Measurements from ENCODE around the gene TCF20. TPM values are rescaled to one million over a fixed set of nuclear protein-coding genes. Genes with fewer than 3 reads are reported as not detected.

Gene TCF20
- polyA plus RNA-seq, 1 donor from 2014 or later = 1.4 TPM

GRCh38 chr22:42292732-42293520, 22.5 kb upstream of the TCF20 start:
- Mint-ChIP-seq H3K27ac (no peak overlapping the region), H3K36me3 (no peaks in the 10 kb centered on the region), H3K27me3 (no peaks in the 10 kb centered on the region), H3K9me3 (no peaks in the 10 kb centered on the region), H3K4me1 (peaks cover 18 to 26% (median 19%) of the 10 kb centered on the region in 3 donors), H3K4me3 (no peak overlapping the region)

DNA sequence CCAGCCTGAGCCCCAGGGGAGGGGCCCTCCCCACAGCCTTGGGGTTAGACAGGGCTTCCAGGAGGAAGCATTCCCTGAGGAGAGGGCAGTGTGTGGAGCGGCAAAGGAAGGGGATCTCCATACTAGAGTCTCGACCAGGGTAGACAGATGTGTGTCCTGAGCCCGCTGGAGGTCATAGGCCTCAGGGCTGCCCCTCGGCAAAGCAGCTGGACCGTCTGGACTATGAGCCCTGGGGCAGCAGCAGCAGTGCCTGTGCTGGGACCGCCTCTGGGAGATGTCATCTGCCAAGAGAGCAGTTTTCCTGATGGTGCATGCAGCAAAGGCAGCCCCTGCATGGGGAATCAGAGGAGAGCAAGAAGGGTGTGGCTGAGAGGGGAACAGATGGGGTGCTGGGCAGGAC, 20.8 kb upstream of the TCF20 start:
- Mint-ChIP-seq H3K36me3 (no peaks in the 10 kb centered on the region), H3K9me3 (no peaks in the 10 kb centered on the region), H3K4me1 (peaks cover 11 to 17% (median 17%) of the 10 kb centered on the region in 3 donors), H3K4me3 (no peak overlapping the region), H3K27ac (peak overlapping the region in 1 of 3 donors; percentile 81), H3K27me3 (no peaks in the 10 kb centered on the region)

DNA sequence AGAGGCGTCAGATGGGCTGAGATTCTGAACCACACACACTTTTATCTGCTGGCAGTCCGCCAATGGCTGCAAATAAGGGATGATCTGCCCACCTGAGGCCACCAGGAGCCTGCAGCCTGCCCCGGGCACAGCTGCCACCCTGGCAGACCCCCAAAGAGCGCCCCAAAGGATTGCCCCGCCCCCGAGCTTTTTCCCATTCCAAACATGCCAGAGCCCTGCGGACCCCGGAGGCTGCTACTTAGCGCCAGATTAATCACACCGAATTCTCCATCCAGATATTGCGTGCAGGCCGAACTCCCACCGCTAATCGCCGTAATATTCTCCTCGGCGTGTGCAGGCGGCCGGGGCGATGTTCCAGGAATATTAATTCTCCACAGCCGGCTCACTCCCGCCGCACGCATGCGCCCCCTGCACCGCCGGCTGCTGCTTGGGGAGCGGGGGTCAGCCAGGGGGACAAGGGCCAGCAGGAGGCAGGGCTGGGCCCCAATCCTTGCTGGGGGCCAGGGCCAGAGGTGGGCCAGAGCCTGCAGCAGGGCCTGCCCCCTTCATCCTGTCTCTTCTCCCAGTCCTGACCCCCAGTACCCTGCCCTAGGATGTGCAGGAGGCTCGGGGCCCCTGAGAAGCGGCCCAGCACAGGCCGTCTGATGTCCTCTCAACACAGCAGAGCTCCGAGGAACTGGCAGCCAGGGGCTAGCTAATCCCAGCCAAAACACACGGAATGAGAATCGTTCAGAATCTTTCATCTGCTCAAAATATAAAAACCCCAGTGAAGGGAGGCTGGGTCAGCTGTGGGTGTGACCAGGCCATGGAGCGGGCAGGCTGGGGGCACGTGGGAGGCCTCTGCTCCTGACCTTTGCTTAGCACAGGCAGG, 19.5 kb upstream of the TCF20 start:
- Mint-ChIP-seq H3K9me3 (no peaks in the 10 kb centered on the region), H3K4me1 (peaks cover 8 to 20% (median 18%) of the 10 kb centered on the region in 3 donors), H3K27me3 (no peaks in the 10 kb centered on the region), H3K27ac (no peak overlapping the region), H3K4me3 (no peak overlapping the region), H3K36me3 (no peaks in the 10 kb centered on the region)

GRCh38 chr22:42288791-42289190, 18.3 kb upstream of the TCF20 start:
- no peaks in the 10 kb centered on the region for H3K36me3 Mint-ChIP-seq
- H3K4me3 Mint-ChIP-seq = no peak overlapping the region
- peaks cover 5% of the 10 kb centered on the region for H3K27me3 Mint-ChIP-seq
- no peaks in the 10 kb centered on the region for H3K9me3 Mint-ChIP-seq
- peaks cover 3 to 14% (median 11%) of the 10 kb centered on the region in 3 donors for H3K4me1 Mint-ChIP-seq
- peak overlapping the region in 1 of 3 donors; percentile 47 for H3K27ac Mint-ChIP-seq

DNA sequence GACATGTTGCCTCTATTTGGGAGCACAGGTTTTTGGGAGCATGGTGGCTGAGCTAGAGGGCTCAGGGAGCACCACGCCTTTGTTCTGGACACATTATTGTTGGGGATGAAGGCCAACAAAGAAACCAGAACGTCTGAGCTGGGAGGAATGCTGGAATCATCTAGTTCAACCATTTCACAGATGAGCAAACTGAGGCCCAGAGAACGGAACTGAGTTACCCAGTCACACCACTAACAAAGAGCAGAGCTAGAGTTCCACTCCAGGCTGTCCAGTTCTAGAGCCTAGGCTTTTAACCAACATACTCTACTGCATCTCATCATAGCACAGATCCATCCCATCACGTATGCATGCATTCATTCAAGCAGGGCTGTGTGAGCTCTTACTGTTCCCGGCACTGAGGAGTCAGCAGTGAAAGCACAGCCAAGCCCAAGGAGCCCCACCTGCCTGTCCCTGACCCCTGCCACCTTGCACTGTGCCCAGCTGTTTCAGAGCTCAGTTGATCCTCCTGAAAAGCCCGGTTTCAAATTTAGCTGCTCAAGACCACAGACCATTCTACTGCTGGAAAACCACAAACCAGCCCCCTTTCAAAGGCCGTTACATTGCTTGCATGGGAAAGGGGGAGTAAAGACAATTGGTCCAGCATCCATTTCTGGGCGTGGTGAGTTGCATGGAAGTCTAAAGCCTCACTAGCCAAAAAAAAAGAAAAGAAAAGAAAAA, 16.9 kb upstream of the TCF20 start:
- Mint-ChIP-seq H3K27ac (no peak overlapping the region), H3K4me1 (peaks cover 7 to 18% (median 11%) of the 10 kb centered on the region in 3 donors), H3K36me3 (no peaks in the 10 kb centered on the region), H3K27me3 (peaks cover 12% of the 10 kb centered on the region), H3K4me3 (no peak overlapping the region), H3K9me3 (no peaks in the 10 kb centered on the region)

DNA sequence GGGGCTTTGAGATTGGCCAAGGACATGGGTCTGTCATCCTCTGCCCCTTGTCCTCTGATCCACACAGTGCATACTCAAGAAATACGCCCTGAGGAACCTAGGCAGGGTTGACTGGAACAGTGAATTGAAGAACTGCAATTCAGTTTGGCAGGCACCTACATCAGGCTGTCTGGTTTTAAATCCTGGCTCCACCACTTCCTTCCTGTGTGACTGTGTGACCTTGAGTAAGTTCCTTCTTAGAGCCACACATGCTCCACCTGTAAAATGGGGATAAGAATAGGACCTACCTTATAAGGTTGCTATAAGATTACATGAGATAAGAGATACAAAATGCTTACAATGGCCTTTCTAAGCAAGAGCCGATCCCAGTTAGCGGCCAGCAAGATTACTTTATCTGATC, 15.8 kb upstream of the TCF20 start:
- Mint-ChIP-seq H3K27me3 (peaks cover 18% of the 10 kb centered on the region), H3K4me1 (peaks cover 7 to 18% (median 11%) of the 10 kb centered on the region in 3 donors), H3K9me3 (no peaks in the 10 kb centered on the region), H3K27ac (no peak overlapping the region), H3K36me3 (no peaks in the 10 kb centered on the region), H3K4me3 (peak overlapping the region in 1 of 4 donors; percentile 0)

DNA sequence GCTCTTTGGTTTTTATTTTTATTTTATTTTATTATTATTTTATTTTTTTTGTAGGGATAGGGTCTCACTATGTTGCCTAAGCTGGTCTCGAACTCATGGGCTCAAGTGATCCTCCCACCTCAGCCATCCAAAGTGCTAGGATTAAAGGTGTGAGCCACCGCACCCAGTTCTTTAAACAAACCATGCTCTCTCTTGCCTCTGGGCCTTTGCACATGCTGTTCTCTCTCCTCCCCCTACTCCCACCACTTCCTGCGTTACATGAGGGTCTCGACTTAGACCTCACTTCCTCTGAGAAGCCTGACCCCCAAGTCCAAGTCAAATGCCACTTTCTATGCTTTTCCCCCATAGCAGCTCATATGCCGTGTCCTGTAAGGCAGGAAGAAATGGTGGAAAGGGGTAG, 15.2 kb upstream of the TCF20 start:
- Mint-ChIP-seq H3K27me3 (peaks cover 21% of the 10 kb centered on the region), H3K36me3 (no peaks in the 10 kb centered on the region), H3K4me1 (peaks cover 7 to 18% (median 11%) of the 10 kb centered on the region in 3 donors), H3K9me3 (no peaks in the 10 kb centered on the region), H3K4me3 (no peak overlapping the region), H3K27ac (no peak overlapping the region)

DNA sequence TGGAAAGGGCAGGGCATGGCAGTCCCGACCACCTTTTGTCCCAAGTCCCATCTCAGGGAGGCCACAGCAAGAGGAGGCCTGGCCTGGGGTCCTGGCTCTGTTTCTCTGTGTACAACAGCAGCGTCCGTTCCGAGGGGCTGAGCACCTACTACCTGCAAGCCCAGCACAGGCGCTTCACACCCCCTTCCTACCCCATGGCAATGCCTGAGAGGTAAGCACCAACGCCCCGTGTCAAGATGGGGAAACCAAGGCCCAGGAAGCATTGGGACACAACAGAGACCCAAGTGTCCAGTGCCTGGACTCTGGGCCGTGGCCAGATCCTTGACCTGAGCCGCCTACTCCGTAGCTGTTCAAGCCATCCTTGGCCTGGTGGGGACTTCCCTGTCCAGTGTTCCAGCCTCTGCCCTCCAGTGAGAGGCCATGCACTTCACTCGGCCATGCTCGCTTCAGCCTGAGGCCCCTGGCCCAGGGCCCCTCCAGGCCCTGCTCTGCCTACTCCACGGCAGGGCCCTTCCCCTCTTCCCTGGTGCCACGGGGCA, 14.3 kb upstream of the TCF20 start:
- Mint-ChIP-seq H3K27me3 (peaks cover 21% of the 10 kb centered on the region), H3K4me1 (peaks cover 7 to 18% (median 11%) of the 10 kb centered on the region in 3 donors), H3K4me3 (no peak overlapping the region), H3K27ac (no peak overlapping the region), H3K36me3 (no peaks in the 10 kb centered on the region), H3K9me3 (no peaks in the 10 kb centered on the region)

DNA sequence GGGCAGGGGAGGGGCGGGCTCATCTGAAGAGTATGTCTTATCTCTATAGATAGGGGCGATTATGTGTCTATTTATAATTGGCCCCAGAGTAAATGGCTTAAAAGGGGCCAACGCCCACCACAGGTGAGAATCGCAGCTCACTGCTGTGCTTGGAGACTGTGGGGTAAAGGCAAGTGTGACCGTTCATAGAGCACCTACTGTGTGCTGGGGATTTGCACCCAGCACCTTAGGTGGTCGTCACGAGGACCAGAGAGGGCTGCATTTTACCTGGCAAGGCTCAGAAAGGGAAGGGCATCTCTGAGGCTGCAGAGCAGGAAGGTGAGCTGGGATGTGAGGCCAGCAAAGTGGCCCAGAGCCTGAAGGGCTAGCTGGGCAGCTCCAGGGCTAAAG, 13.7 kb upstream of the TCF20 start:
- Mint-ChIP-seq H3K27me3 (peaks cover 21% of the 10 kb centered on the region), H3K4me3 (no peak overlapping the region), H3K27ac (no peak overlapping the region), H3K9me3 (no peaks in the 10 kb centered on the region), H3K36me3 (no peaks in the 10 kb centered on the region), H3K4me1 (peaks cover 7 to 18% (median 10%) of the 10 kb centered on the region in 3 donors)

DNA sequence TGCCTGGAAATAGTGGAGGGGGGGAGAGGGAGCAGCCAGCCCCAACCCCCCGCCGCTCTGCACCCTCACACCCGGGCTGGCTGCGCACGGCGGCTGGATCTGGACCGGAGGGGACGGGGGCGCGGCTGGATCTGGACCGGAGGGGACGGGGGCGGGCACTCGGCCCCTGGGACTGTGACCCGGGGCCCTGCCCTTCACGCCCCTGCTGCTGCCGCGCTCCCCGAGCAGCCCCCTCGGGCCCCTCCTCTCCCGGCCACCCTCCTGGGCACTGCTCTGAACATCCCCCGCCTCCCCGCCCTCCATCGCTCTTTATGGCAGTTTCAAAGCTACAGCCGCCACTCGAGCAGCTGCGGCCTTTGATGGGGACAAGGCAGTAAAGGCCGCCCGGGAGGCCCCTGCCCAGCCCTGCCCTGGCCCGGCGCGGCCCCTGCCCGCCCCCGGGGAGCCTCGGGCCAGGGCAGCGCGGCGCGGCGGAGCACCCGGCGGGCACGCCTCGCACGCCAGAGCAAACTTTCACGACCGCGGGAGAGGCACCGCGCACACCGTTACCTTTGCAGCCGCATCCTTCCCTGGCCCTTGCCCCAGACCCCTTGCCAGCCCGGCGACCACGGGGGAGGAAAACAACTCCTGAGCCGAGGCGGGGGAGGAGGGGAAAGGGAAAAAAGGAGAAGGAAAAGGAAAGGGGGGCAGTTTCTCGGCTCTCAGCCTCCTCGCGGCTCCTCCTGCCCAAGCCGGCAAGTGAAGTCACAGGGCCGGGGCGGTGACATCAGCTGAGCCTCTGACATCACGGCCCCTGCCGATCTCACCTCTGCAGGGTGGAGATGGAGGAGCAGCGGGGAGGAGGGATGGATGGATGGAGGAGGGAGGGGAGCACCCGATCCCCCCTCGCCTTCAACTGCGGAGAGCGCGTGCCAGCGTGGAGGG, 13.1 kb upstream of the TCF20 start:
- Mint-ChIP-seq H3K36me3 (no peaks in the 10 kb centered on the region), H3K4me1 (peaks cover 6 to 18% (median 7%) of the 10 kb centered on the region in 3 donors), H3K27me3 (peaks cover 21% of the 10 kb centered on the region), H3K4me3 (peak overlapping the region in 3 of 4 donors; percentile 55 to 84 (median 66)), H3K27ac (no peak overlapping the region), H3K9me3 (no peaks in the 10 kb centered on the region)

DNA sequence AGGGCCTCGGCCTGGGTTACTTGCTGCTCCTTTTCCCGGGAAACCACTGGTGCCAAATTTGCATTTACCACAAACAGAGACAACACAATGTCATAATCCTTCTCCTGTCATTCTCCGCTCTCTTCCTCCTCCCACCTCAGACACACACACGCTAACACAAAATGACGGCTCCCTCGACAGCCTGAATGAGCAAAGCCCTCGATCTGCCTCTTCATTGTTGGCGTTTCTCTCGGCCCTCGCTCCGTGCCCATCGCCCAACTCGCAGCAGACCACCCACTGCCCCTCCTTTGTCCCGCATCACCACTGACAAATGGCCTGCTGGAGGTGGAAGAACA, 12.5 kb upstream of the TCF20 start:
- Mint-ChIP-seq H3K36me3 (no peaks in the 10 kb centered on the region), H3K27me3 (peaks cover 21% of the 10 kb centered on the region), H3K4me1 (peaks cover 6 to 18% (median 7%) of the 10 kb centered on the region in 3 donors), H3K27ac (no peak overlapping the region), H3K9me3 (no peaks in the 10 kb centered on the region), H3K4me3 (peak overlapping the region in 2 of 4 donors; percentile 37 to 88)

GRCh38 chr22:42282252-42282942, 11.9 kb upstream of the TCF20 start:
- peak overlapping the region in 2 of 4 donors; percentile 49 to 88 for H3K4me3 Mint-ChIP-seq

DNA sequence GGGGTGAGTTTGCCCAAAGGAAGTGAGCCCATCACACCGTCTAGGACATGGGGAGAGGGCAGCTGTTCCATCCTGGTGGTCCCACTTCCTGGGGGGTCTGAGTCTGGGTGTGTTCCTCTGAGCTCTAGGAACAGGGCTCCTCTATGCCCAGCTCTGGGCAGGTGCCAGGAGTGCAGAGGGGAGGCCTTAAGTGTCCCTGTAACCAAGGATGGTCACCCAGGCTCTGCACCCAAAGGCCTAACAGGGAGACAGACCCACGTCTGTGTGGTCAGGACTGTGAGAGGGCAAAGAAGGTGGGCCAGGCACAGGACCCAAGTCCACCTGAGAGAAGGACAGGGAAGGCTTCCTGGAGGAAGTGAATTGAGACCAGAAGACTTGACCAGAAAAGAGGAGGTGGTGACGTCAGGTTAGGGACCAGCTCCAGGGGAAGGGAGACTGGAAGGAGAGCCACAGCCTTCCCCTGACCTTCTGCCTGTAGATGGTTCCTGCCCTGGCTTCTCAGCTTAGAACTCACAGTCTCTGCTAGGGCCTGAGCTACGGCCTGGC, 11.3 kb upstream of the TCF20 start:
- H3K27me3 Mint-ChIP-seq = peaks cover 21% of the 10 kb centered on the region
- H3K4me1 Mint-ChIP-seq = peaks cover 6 to 18% (median 10%) of the 10 kb centered on the region in 3 donors
- peak overlapping the region in 1 of 4 donors; percentile 49 for H3K4me3 Mint-ChIP-seq
- H3K27ac Mint-ChIP-seq = no peak overlapping the region
- H3K9me3 Mint-ChIP-seq = no peaks in the 10 kb centered on the region
- H3K36me3 Mint-ChIP-seq = no peaks in the 10 kb centered on the region

More at GRCh38 chr22:42282252-42282942, 11.9 kb upstream of the TCF20 start:
- Mint-ChIP-seq H3K27me3 (peaks cover 21% of the 10 kb centered on the region), H3K9me3 (no peaks in the 10 kb centered on the region), H3K27ac (no peak overlapping the region), H3K4me1 (peaks cover 6 to 18% (median 7%) of the 10 kb centered on the region in 3 donors), H3K36me3 (no peaks in the 10 kb centered on the region)

All from IgD-negative memory B cell (primary cell).